ENCODE measurements around the gene FAM200B.

DNA sequence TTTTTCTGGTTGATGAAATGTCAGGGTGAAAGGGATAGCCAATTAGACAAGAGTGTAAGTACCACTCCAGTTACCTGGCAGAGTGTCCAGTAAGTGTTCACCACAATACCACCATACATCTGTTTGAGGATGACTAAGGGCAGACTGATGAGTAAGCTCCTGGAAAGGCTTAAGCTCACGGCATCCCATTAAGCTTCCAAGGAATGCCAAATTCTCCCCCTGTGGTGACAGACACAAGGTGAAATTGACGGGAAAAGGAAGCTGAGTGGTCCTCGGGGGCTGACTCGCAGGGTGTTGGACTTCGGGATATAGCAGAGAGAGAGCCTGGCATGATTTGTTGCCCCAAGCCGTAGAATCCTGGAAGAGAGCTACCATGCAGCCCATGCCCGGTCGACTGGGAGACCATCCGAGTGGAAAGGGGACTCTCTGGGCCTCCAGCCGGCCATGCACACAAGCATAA, 13.6 kb downstream of the FAM200B start:
- no peak for TF ChIP-seq REST (IDR thresholded peaks at IDR 0.05)
- no peak for TF ChIP-seq KDM5A (IDR thresholded peaks at IDR 0.05)
- no peak for TF ChIP-seq CHD2 (IDR thresholded peaks at IDR 0.05; ENCODE audit: low read length, partially characterized antibody)
- no peak for TF ChIP-seq HOXB13 (CRISPR knock-in tag; IDR thresholded peaks at IDR 0.05; ENCODE audit: low read depth)
- peak; percentile 58; the same call in 1 of the 2 replicates for TF ChIP-seq JUNB (IDR thresholded peaks at IDR 0.05)
- no peak for TF ChIP-seq CTCF (IDR thresholded peaks at IDR 0.05)
- no peak for TF ChIP-seq ATOH8 (CRISPR knock-in tag; IDR thresholded peaks at IDR 0.05; ENCODE audit: low read depth)
- no peak for TF ChIP-seq CBX2 (IDR thresholded peaks at IDR 0.05; ENCODE audit: borderline replicate concordance, low read depth)
- TF ChIP-seq, protein P1, sequence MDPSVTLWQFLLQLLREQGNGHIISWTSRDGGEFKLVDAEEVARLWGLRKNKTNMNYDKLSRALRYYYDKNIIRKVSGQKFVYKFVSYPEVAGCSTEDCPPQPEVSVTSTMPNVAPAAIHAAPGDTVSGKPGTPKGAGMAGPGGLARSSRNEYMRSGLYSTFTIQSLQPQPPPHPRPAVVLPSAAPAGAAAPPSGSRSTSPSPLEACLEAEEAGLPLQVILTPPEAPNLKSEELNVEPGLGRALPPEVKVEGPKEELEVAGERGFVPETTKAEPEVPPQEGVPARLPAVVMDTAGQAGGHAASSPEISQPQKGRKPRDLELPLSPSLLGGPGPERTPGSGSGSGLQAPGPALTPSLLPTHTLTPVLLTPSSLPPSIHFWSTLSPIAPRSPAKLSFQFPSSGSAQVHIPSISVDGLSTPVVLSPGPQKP (IDR thresholded peaks at IDR 0.05; ENCODE audit: low read depth, low read length), result no peak
- TF ChIP-seq SMC3 (IDR thresholded peaks at IDR 0.05), result no peak
- no peak for TF ChIP-seq POLR2A (IDR thresholded peaks at IDR 0.05; ENCODE audit: low read length)
- TF ChIP-seq CEBPB (IDR thresholded peaks at IDR 0.05), result no peak
